Measurements from ENCODE around the gene MXRA7. TPM values are rescaled to one million over a fixed set of nuclear protein-coding genes. Genes with fewer than 3 reads are reported as not detected.
"Not testable (repeated sequence)": the region's sequence is repeated elsewhere in the genome, so short reads cannot be mapped to it uniquely, and the experiment has no call there.

The MXRA7 gene
- total RNA-seq, 1 donor from 2014 or later, result 55.4 TPM

GRCh38 chr17:76725580-76726230 lies 14.9 kb upstream of the MXRA7 start:
- H3K4me1 Mint-ChIP-seq, result peaks cover 18% of the 10 kb centered on the region
- H4K20me1 ChIP-seq (ENCODE audit: low read depth), result peaks cover 12% of the 10 kb centered on the region
- no peaks in the 10 kb centered on the region for H3K9me3 Mint-ChIP-seq
- H3K4me3 Mint-ChIP-seq, result peak overlapping the region; percentile 95
- H3K27ac Mint-ChIP-seq, result no peak overlapping the region
- H3K9ac ChIP-seq, result peak overlapping the region; percentile 54
- H2AFZ ChIP-seq (replicated peaks), result peak overlapping the region; percentile 44
- no peaks in the 10 kb centered on the region for H3K36me3 ChIP-seq
- peak overlapping the region; percentile 90 for H3K4me3 ChIP-seq
- peak overlapping the region; percentile 90 for H3K4me2 ChIP-seq
- H3K79me2 ChIP-seq (ENCODE audit: low read depth), result peaks cover 49% of the 10 kb centered on the region
- H3K27me3 Mint-ChIP-seq (ENCODE audit: insufficient read depth, low read depth), result peaks cover 5% of the 10 kb centered on the region
- H3K9me3 ChIP-seq (ENCODE audit: low read depth), result no peaks in the 10 kb centered on the region
- peaks cover 22% of the 10 kb centered on the region for H3K36me3 Mint-ChIP-seq
- no peaks in the 10 kb centered on the region for H3K27me3 ChIP-seq
- TF ChIP-seq CTCF (IDR thresholded peaks at IDR 0.05) (no peak), EZH2 (IDR thresholded peaks at IDR 0.05) (no peak), EZH2phosphoT487 (IDR thresholded peaks at IDR 0.05) (no peak)
- no peak for DNase-seq (ENCODE audit: low spot score)
- peaks cover 6% of the 10 kb centered on the region for H3K4me1 ChIP-seq
- H3K27ac ChIP-seq, result peak overlapping the region; percentile 84
- peaks cover 23% of the 10 kb centered on the region for H3F3A ChIP-seq (ENCODE audit: low read depth)

DNA sequence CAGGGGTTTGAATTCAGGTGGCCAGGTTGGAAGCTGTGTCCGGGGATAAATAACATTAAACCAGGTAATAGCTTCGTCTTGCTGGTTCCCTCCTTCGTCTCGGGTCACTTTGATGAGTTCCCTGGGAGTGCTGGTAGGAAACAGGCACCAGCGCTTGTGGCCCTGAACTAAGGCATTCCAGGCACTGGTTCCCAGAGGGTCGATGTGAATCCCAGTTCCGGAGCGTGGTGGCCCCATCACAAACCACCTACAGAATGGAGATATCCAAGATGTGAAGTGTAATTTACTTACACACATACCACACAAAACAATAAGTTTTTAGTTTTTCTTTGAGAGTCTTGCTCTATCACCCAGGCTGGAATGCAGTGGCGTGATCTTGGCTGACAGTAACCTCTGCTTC lies 13.0 kb upstream of the MXRA7 start:
- H3K9me3 Mint-ChIP-seq, result no peaks in the 10 kb centered on the region
- Histone ChIP-seq H3K36me3 (no peaks in the 10 kb centered on the region), H3K4me2 (no peak overlapping the region), H3K27me3 (no peaks in the 10 kb centered on the region), H3K9ac (no peak overlapping the region), H3K9me3 (ENCODE audit: low read depth) (no peaks in the 10 kb centered on the region), H3K4me1 (peaks cover 6% of the 10 kb centered on the region), H3K79me2 (ENCODE audit: low read depth) (peaks cover 35% of the 10 kb centered on the region), H3F3A (ENCODE audit: low read depth) (peaks cover 15% of the 10 kb centered on the region), H4K20me1 (ENCODE audit: low read depth) (peaks cover 12% of the 10 kb centered on the region), H3K27ac (no peak overlapping the region), H2AFZ (replicated peaks) (no peak overlapping the region), H3K4me3 (no peak overlapping the region)
- no peak overlapping the region for H3K27ac Mint-ChIP-seq
- no peak for DNase-seq (ENCODE audit: low spot score)
- peak overlapping the region; percentile 13 for H3K4me3 Mint-ChIP-seq
- TF ChIP-seq EZH2phosphoT487 (IDR thresholded peaks at IDR 0.05) (no peak), CTCF (IDR thresholded peaks at IDR 0.05) (no peak), EZH2 (IDR thresholded peaks at IDR 0.05) (no peak)
- H3K36me3 Mint-ChIP-seq, result peaks cover 28% of the 10 kb centered on the region
- peaks cover 3% of the 10 kb centered on the region for H3K27me3 Mint-ChIP-seq (ENCODE audit: insufficient read depth, low read depth)
- peaks cover 15% of the 10 kb centered on the region for H3K4me1 Mint-ChIP-seq

- H3K4me3 ChIP-seq; H2AFZ ChIP-seq (replicated peaks); H3K27ac ChIP-seq; H4K20me1 ChIP-seq (ENCODE audit: low read depth); H3K27ac Mint-ChIP-seq; DNase-seq (ENCODE audit: low spot score); H3K27me3 ChIP-seq; H3K4me2 ChIP-seq; H3K27me3 Mint-ChIP-seq (ENCODE audit: insufficient read depth, low read depth); H3K36me3 ChIP-seq; H3K9me3 ChIP-seq (ENCODE audit: low read depth); H3K9ac ChIP-seq; H3K4me1 ChIP-seq; H3K9me3 Mint-ChIP-seq: not testable (repeated sequence)
- Histone ChIP-seq H3F3A (ENCODE audit: low read depth) (peaks cover 14% of the 10 kb centered on the region), H3K79me2 (ENCODE audit: low read depth) (peaks cover 27% of the 10 kb centered on the region)
- Mint-ChIP-seq H3K4me1 (peaks cover 15% of the 10 kb centered on the region), H3K4me3 (peak overlapping the region; percentile 62), H3K36me3 (peaks cover 33% of the 10 kb centered on the region)
These were observed 12.2 kb upstream of the MXRA7 start for GRCh38 chr17:76722977-76723376.

- H3K27ac Mint-ChIP-seq, result no peak overlapping the region
- no peak overlapping the region for H3K4me2 ChIP-seq
- H3K27ac ChIP-seq, result no peak overlapping the region
- no peak for DNase-seq (ENCODE audit: low spot score)
- H3K36me3 Mint-ChIP-seq, result peaks cover 34% of the 10 kb centered on the region
- H3K4me3 ChIP-seq, result no peak overlapping the region
- H3K27me3 Mint-ChIP-seq (ENCODE audit: insufficient read depth, low read depth), result peaks cover 2% of the 10 kb centered on the region
- peaks cover 2% of the 10 kb centered on the region for H4K20me1 ChIP-seq (ENCODE audit: low read depth)
- H3K9ac ChIP-seq, result no peak overlapping the region
- peaks cover 9% of the 10 kb centered on the region for H3K4me1 Mint-ChIP-seq
- peaks cover 20% of the 10 kb centered on the region for H3K79me2 ChIP-seq (ENCODE audit: low read depth)
- H3K9me3 Mint-ChIP-seq, result no peaks in the 10 kb centered on the region
- H3F3A ChIP-seq (ENCODE audit: low read depth), result peaks cover 10% of the 10 kb centered on the region
- H3K9me3 ChIP-seq (ENCODE audit: low read depth), result no peaks in the 10 kb centered on the region
- H3K27me3 ChIP-seq, result no peaks in the 10 kb centered on the region
- no peak for TF ChIP-seq CTCF (IDR thresholded peaks at IDR 0.05)
- no peak for TF ChIP-seq EZH2phosphoT487 (IDR thresholded peaks at IDR 0.05)
- no peak for TF ChIP-seq EZH2 (IDR thresholded peaks at IDR 0.05)
- H3K4me3 Mint-ChIP-seq, result no peak overlapping the region
- no peak overlapping the region for H2AFZ ChIP-seq (replicated peaks)
- H3K4me1 ChIP-seq, result no peaks in the 10 kb centered on the region
- H3K36me3 ChIP-seq, result no peaks in the 10 kb centered on the region
These were observed 11.5 kb upstream of the MXRA7 start for GRCh38 chr17:76722279-76722678.
